Raji (cell line): ENCODE data around the gene SLC41A3.

ENCODE experiments used
- POLR2A ChIP-seq: IDR thresholded peaks from 2 replicates; pipeline ENCODE4 v1.6.1; 2011; ENCODE audit warnings: low read depth, low read length, control low read depth; ENCODE audit not compliant: insufficient read depth

SLC41A3 gene

DNA sequence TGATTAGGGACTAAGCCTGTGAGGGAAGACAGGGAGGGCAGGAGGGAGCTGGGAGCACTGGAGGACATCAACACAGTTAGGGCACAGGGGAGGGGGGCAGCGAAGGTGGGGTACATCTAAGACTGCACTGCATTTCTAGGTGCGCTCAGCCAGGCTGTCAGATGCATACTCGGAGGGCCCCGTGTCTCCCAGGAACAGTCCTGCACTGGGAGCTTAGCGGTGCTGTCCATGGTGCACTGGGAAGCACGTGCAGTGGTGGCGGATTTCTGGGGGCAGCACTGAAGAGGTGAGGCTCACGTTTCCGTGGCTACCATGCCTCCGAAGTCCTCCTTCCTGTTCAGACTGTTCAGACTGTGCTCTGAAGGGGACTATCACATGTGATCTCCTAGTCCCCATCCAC is 60.5 kb downstream of the SLC41A3 start:
- TF ChIP-seq POLR2A = no peak

DNA sequence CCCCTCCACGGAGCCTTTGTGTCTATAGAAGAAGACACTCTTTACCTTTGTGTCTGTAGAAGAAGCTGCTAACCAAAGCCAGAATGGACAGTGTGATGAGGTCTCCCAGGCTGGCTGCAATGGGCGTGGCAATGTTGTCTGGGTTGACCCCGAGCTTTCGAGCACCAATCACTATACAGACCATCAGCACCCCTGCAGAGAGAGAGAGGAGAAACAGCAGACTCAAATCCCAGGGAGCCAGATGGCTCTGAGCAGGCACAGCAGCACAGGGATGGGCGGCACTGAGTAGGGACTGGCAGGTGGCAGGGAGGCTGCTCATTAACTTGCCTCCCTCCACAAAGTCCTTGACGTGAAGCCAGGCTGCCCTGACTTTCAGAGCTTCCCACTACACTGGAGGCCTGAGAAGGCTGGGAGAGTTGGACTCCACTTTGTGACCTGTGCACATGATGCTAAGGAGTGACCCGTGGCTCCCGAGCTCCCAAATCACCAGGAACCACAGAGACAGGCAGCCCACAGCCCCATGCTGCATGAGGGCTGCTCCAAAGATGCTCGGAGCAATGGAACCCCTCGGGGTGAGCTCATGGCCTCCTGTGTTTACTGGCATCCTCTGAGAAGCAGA is 61.1 kb downstream of the SLC41A3 start:
- TF ChIP-seq POLR2A = no peak

DNA sequence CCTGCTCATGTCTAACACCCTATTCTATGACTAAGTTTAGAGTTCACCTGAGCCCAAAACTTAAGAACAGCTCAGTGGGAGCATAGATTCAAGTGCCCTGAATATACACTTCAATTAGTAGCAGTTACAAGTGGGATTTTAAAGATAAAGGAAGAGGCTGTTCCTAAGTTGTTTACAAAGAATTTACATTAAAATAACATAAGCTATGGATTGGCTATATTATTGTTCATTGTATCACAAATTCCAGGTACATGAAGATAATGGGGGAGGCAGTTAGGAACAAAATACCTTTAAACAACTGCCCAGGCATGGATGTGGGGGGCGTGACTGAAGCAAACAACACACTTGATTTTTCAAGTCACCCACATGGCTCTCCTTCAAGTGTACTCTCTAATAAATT is 62.2 kb downstream of the SLC41A3 start:
- TF ChIP-seq POLR2A = no peak

DNA sequence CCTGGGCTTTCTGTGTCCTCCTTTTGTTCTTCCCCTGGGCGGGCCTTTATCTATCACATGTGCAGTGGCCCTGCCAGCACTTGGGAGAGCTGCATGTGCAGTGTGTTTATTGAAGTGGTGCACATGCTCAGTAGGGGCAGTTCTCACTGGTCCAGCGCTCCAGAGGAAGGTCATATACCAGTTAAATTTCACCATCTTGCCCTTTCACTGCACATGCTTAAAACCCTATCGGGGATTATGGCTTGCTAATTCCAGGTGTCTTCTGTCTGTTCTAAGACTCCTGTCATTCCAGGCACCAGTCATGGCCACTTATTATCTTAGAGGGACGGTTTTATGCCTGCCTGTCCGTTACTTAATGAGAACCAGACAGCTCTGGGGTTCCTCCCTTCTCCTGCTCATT is 62.7 kb downstream of the SLC41A3 start:
- no peak for TF ChIP-seq POLR2A

DNA sequence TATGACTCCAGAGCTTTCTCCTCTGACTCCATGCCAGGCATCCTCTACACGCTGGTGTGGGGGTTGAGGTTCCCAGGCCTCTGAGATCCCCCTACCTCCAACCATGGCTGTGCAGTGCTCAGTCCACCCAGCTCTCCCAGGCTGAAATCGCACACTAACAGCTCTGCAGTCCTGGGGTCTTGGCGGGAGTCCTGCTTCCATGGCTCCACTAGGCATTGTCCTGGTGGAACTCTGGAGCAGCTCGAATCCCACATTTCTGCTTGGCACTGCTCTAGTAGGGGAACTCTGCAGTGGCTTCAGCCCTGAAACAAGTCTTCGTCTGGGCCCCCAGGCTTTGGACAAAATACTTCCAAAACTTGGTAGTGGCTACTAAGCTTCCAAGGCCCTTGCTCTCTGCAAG is 64.2 kb downstream of the SLC41A3 start:
- TF ChIP-seq POLR2A = no peak

DNA sequence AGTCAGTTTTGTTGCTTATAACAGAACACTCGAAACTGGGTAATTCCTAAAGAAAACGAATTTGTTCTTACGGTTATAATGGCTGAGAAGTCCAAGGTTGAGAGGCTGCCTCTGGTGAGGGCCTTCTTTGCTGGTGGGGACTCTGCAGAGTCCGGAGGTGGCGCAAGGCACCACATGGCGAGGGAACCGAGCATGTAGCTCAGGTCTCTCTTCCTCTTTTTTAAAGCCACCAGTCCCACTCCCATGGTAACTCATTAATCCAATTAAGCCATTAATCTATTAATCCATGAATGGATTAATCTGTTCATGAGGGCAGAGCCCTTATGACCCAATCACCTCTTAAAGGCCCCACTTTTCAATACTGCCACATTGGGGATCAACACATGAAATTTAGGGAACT is 64.9 kb downstream of the SLC41A3 start:
- TF ChIP-seq POLR2A = no peak

DNA sequence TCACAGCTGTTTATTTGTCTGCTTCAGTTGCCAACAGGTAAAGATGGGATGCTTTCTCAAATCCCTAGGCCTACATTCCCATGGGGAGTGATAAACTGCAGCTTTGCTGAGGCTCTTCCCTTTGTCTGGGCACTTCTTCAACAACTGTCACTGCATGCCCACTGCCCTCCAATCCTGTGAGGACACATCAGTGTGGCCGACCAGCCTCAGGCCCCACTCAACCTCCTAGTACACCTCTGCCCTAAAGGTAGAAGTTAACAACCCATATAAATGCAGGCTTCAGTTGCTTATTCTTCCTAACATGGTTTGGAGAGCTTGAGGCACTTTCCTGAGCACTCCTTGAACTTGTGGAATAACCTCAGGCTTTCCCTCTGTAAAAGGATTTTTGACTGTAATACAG is 65.4 kb downstream of the SLC41A3 start:
- no peak for TF ChIP-seq POLR2A

DNA sequence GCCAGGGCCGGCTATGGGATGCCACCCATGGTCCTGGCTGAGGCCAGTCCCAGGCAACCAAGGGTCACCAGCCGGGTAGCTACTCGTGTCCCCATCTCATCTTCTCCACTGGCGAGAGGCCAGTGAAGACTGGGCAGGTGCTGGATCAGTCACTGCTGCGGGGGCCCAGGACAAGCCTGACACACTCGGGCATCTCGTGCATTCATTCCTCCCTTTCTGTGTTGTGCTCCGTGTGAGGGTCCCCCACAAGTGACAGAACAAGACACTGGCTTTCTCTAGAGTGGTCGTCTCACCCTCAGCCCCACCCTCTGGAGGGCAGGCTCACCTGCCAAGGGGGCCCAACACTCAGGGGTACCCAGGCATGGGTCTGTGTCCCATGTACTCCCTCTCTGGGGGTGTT is 66.6 kb downstream of the SLC41A3 start:
- no peak for TF ChIP-seq POLR2A

DNA sequence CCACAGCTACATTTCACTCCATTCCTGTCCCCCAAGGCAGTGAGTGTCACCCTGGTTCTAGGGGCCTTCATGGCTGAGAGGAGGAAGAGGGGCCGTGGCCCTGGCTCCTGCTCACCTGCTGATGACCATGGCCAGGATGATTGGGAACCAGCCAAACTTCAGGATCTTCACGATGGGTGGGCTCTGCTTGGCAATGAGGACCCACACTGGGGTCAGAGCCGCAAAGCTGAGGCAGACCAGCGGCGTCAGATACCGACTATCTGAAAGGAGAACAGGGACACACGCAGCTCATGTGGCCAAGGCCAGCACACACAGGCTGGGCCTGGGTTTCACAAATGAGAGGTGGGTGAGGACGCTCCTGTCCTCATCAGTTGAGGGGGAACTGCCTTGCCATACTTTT is 67.3 kb downstream of the SLC41A3 start:
- TF ChIP-seq POLR2A = no peak

DNA sequence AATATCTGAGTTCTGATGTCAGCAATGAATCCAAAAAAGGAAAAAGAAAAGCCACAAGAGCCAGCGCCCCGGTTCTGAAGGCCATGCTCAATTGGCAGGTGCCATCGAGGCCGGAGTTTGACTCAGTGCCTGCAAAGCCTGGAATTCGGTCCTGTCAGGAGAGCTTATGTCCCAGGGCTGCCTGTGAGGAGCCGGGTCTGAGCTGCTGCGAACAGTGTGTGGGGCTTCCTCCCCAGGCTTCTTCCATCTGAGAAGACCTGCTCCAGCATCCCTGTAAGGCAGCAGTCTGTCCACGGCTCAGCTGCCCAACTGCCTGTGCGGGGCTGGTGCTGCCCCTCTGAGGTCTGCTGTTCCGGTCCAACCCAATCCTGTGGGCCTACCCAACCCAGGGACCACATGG is 68.8 kb downstream of the SLC41A3 start:
- no peak for TF ChIP-seq POLR2A

DNA sequence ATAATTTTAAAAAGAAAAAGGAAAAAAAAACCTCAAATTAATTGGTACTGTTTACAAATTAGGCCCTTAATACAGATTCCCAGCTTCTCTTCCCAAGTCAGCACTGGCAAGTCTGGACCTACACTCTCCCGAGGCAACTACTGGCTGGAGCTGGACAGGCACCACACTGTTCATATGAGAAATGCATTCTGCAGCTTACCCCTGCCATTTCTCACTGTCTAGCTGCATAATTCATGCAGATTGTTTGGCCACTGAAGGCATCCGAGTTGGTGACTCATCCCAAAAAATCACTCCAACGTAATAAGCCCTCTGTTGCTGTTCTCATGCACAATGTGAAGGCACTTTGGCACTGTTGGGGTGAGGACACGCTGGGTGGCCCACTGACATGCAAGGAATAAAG is 69.7 kb downstream of the SLC41A3 start:
- TF ChIP-seq POLR2A = no peak

DNA sequence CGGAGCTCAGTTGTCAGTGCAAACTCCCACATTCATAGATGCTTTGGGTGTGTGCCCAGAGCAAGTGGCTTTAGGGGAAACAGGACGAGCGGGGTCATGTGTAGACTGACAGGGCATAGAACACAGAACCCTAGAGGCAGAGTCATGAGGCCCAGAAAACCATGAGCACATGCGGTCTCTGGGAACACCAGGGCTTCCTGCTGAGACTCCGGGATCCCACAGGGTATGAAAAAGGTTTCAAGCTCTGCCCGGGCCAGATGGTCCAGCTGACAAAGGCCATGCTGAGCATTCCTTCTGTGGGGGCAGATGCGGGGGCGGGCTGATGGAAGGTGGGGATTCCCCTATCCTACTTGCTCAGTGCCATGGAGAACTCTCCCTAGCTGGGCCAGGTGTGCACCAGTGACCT is 70.2 kb downstream of the SLC41A3 start:
- no peak for TF ChIP-seq POLR2A

DNA sequence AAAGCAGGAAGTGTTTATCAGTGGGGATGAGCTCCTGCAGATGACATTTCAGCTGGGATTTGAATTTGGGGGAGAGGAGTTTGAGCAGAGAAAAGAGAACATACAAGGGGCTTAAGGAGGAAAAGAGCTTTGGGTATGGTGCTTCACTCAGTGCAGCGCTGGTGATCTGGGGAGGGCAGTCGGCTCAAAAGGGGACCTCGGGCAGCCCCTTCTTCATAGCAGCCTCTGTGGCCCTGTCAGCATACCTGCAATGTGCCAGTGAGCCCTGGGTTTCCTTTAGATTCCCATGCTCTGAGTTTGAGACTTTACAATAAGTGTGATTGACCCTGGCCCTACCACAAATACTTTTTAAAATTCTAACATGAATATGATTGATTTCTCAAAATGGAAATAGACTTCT is 74.7 kb downstream of the SLC41A3 start:
- no peak for TF ChIP-seq POLR2A

DNA sequence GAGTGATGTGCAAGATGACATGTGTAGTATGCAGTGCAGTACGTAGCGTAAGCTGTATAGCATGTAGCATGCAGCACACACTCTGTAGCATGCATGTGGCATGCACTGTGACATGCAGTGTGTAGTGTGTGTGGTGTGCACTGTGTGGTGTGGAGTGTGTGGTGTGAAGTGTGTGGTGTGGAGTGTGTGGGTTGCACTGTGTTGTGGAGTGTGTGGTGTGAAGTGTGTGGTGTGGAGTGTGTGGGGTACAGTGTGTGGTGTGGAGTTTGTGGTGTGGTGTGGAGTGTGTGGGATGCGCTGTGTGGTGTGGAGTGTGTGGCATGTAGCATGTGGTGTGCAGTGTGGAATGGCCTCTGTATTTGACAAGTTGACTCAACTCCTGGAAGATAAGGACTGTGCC is 75.7 kb downstream of the SLC41A3 start:
- TF ChIP-seq POLR2A = no peak

DNA sequence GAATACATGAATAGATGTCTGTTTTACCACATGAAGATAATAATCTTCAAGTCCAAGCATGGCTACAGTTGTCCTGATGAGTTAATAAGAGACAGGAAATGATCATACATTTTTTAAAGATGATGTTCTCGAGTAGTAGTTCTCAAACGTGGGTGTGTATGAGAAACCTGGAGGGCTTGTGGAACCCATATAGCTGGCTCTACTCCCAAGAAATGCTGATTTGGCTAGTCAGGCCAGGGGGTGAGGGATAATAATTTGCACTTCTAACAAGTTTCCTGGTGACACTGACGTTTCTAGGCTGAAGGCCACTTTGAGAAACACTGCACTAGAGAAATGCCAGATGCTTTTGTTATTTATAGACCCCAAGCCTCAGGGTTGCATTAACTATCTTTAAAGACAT is 78.0 kb downstream of the SLC41A3 start:
- TF ChIP-seq POLR2A = no peak

DNA sequence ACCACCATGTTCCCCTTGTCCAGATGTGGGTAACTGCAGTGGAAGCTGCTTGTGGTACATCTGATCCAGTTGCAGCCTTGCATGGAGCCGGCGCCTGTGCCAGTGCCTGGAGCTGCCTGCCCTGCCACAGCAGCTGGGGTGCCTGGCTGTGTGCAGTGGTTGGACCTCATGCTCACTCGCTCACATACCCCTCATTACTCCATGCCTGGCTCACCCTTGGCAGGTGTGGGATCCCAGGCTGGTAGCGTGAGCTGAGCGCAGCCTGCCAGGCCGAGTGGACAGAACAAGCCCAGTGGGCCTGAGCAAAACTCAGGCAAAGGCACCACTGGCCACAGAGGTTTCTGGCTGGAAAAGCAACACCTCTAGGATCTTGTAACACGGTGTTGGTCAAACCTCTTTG is 79.2 kb downstream of the SLC41A3 start:
- TF ChIP-seq POLR2A = no peak

DNA sequence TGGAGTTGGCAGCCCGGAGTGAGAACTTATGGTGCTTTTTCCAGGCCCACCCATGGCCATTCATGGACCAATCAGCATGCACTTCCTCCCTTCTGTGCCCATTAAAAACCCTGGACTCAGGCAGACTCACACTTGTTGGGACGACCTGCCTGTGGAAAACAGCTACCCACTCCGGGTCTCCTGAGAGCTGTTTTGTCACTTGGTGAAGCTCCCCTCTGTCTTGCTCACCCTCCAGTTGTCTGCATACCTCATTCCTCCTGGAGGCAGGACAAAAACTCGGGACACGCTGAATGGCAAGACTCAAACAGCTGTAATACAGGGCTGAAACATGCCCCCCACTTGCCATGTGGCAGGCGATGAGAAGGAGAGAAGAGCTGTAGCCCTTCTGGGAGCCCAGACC is 79.7 kb downstream of the SLC41A3 start:
- no peak for TF ChIP-seq POLR2A

DNA sequence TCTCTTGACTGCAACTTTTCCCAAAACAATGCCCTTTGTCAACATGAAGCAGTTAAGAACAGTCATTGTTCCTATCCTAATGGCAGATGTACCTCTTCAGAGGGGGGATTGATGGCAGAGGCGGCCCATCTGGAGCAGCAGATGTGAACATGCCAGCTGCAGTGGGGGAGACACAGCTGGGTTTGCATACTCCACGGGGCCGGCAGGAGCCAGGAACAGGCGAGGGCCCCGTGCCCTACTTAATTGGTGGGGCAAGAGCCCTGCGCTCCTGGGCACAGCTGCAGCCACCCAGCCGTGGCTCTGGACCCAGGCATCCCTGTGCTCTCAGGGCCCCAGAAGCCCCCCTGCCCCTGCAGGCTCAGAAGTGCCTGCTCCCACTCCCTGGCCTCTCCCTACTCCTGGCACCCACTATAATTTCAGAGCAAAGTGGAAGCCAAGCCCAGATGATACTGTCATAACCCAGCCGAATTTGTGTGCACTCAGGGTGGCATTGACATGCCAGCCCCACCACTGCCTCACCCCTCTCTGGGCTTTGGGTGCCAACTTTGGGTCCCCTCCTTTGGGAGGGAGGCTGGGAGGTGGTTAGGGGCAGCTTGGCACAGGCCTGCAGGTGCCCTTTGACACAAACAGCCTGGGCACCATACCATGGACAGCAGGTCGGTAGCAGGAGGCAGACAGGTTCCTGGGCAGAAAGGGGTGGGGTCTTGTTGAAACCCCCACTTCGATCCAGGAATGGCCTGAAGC is 80.3 kb downstream of the SLC41A3 start:
- no peak for TF ChIP-seq POLR2A

DNA sequence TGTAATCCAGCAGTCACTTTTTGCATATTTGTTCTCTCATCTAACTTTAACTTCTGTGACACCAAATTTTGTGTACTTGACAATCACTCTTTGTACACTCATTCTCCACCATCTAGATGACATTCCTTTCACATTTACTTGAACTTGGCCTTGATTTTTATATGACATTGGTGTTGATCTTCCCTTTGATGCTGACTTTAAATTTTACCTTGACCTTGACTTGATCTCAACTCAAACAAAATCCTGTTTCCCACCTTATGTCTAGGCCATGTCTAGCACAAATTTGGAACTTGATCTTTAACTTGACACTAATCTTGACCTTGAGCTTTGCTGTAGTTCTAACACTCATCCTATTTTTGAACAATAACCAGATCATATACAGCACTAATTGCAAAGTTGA is 81.7 kb downstream of the SLC41A3 start:
- TF ChIP-seq POLR2A = no peak
